ENCODE measurements around the gene FCHO1.
"Not testable (repeated sequence)": the region's sequence is repeated elsewhere in the genome, so short reads cannot be mapped to it uniquely, and the experiment has no call there.

FCHO1 gene

GRCh38 chr19:17796013-17796837 is 44.9 kb downstream of the FCHO1 start:
- DNase-seq = peak; percentile 25

DNA sequence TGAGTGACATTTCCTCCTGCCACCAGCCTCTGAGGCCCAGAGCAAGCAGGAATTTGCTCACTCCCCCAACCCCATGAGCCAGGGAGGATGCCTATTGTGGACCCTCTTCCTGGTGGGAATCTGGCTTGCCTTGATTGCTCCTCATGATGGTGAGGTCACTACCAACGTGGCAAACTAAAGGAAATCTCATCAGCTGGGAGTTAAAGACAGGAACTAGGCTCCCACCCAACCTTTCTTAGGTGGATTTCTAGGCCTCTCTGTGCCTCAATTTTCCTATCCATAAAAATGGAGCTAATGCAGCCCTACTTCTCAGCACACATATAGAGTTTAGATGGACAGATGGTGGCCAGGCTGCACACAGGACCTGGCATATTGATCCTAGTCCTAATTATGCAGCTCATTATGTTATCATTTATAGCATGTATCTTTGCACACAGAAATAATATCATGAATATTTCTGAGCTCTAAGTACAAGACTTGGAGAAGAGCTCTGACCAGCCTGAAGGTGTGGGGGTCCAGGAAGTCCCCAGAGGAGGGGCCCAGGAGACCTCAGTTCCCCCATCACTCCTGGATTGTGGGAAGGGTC is 45.7 kb downstream of the FCHO1 start:
- no peak for DNase-seq

- DNase-seq = no peak
These were observed 46.3 kb downstream of the FCHO1 start for GRCh38 chr19:17797424-17798201.

DNA sequence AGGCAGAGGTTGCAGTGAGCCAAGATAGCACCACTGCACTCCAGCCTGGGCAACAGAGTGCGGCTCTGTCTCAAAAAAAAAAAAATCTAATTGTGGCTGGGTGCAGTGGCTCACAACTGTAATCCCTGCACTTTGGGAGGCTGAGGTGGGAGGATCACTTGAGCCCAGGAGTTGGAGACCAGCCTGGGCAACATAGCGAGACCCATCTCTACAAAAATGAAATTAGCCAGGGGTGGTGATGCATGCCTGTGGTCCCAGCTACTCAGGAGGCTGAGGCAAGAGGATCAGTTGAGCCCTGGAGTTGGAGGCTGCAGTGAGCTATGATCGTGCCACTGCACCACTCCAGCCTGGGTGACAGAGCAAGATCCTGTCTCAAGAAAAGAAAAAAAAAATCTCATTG is 47.3 kb downstream of the FCHO1 start:
- DNase-seq = not testable (repeated sequence)

DNA sequence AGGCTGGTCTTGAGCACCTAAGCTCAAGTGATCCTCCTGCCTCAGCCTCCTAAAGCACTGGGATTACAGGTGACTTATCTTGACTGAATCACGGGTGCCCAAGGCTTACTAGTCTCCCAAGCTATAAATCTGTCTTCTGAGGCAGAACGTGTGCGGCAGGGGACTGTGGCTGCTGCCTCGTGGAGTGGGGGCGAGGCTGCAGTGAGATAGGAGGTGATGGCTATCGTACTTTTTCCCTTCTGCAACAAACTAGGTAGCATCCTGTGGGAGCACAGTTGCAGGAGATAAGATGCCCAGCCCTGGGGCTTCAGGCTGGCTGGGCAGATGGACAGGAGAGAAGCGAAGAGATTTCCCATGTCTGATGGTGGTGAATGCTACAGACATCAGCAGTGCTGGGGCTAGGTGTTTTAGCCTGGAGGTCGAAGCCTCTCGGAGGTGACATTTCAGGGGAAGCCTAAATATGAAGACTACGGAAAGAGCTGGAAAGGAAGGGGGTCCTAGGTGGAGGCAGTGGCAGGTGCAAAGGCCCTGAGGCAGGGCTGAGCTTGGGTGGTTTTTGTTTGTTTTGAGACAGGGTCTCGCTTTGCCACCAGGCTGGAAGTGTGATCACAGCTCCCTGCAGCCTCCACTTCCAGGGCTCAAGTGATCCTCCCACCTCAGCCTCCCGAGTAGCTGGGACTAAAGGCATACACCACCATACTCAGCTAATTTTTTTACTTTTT is 51.0 kb downstream of the FCHO1 start:
- no peak for DNase-seq

- DNase-seq = no peak
These were observed 52.1 kb downstream of the FCHO1 start for GRCh38 chr19:17803264-17803896.

GRCh38 chr19:17805427-17805826 is 54.1 kb downstream of the FCHO1 start:
- DNase-seq = no peak

DNA sequence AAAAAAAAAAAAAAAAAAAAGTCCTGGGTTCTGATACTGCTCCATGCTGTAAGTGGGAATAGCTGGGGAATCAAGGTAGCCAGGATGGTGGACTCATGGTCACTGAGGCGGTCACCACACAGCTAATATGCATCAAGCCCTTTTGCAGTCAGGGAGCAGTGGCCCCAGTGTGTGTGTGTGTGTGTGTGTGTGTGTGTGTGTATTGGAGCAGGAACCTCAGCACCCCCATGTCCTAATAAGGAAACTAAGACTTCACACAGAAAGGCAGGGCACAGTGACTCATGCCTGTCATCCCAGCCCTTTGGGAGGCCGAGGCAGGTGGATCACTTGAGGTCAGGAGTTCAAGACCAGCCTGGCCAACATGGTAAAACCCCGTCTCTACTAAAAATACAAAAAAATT is 55.7 kb downstream of the FCHO1 start:
- no peak for DNase-seq

GRCh38 chr19:17807731-17808316 is 56.5 kb downstream of the FCHO1 start:
- peak; percentile 40 for DNase-seq

DNA sequence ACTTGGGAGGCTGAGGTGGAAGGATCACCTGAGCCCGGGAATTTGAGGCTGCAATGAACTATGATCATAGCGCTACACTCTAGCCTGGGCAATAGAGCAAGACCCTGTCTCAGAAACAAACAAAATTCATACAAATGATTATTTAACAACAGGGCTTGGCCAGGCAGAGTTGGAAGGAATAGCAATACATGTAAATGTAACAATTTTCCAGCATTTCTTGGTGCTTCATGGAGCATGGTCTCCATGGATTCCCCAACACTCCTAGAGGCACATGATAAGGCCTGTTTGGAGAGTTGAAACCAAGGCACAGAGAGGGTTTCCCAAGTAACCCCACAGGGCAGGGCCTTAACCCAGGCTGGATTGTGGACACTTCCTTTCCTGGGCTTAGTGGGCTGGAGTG is 59.8 kb downstream of the FCHO1 start:
- DNase-seq = no peak

DNA sequence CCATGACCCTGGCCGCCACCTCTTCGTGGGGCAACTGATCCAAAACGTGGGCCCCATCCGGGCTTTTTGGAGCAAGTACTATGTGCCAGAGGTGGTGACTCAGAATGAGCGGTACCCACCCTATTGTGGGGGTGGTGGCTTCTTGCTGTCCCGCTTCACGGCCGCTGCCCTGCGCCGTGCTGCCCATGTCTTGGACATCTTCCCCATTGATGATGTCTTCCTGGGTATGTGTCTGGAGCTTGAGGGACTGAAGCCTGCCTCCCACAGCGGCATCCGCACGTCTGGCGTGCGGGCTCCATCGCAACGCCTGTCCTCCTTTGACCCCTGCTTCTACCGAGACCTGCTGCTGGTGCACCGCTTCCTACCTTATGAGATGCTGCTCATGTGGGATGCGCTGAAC is 60.4 kb downstream of the FCHO1 start:
- no peak for DNase-seq

DNA sequence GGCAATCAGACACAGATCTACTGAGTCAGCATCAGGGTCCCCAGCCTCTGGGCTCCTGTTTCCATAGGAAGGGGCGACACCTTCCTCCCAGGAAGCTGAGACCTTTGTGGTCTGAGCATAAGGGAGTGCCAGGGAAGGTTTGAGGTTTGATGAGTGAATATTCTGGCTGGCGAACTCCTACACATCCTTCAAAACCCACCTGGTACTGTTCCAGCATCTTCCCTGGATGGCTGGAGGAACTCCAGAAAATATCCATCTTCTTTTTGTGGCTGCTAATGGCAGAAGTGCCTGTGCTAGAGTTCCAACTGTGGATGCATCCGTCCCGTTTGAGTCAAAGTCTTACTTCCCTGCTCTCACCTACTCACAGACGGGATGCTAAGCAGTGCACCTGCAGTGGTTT is 60.8 kb downstream of the FCHO1 start:
- DNase-seq = no peak

GRCh38 chr19:17817668-17818363 is 66.5 kb downstream of the FCHO1 start:
- DNase-seq = no peak

- DNase-seq = no peak
These were observed 69.9 kb downstream of the FCHO1 start, which contains the start of gene INSL3 for GRCh38 chr19:17821190-17821589. INSL3 (minus strand) TSS chr19:17821519; CDS start chr19:17821506, 13 bp downstream.

GRCh38 chr19:17824339-17824738 is 73.1 kb downstream of the FCHO1 start:
- DNase-seq = no peak

DNA sequence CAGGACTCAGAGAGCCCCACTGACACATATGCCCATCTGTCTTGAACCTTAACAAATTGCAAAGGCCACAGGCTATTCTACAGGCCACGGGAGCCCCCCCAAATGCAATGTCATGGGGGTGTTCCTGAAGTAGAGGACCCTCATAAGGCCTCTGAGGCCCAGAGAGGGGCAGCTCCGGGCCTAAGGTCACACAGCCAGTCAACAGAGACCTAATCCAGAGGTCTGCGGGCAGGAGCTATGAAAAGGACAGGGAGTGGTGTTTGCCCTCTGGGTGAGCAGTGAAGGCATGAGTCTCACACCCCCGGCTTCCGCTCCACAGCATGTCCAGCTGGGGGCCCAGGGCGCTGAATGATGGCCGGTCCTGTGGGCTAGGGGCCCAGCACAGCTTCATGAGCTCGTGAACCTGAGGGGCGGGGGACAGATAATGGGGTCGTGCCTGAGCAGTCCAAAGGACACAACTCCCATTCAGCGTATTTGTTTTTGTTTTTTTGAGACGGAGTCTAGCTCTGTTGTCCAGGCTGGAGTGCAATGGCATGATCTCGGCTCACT is 75.3 kb downstream of the FCHO1 start:
- DNase-seq = no peak

- DNase-seq = peak; percentile 70
These were observed 78.7 kb downstream of the FCHO1 start for GRCh38 chr19:17829855-17830566.

DNA sequence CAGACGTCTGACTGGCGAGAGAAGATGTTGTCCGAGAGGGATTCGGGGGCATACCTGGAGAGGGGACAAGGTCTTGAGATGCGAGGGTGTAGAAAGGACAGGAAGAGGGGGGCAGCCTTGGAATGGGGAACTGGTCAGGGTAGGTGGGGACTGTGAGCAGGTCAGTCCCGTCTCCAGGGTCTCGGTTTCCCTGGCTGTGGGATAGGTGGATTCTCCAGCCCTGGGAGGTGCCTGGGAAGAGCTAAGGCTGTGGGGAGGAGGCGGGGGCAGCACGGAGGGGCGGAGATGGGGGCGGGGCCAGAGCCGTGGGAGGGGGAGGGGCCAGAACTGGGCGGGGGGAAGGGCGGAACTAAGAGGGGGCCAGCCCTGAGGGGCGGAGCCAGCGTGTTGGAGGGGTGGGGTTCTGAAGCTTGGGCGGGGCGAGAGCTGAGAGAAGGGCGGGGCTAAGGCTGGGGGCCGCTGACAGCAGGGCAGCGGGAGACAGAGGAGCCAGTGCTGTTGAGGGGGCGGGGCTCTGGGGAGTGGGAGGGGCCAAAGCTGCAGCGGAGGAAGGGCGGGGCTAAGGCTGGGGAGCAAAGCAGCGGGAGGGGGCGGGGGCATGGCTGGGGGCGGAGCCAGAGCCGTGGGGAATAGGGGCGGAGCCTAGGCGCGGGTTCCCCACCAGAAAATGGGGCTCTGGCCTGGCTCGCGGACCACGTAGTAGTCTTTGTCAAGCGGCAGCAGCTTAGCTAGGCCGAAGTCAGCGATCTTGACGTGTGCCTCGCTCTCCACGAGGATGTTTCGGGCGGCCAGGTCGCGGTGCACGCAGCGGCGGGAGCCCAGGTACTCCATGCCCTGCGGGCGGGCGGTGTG is 79.5 kb downstream of the FCHO1 start:
- peak; percentile 86 for DNase-seq

DNA sequence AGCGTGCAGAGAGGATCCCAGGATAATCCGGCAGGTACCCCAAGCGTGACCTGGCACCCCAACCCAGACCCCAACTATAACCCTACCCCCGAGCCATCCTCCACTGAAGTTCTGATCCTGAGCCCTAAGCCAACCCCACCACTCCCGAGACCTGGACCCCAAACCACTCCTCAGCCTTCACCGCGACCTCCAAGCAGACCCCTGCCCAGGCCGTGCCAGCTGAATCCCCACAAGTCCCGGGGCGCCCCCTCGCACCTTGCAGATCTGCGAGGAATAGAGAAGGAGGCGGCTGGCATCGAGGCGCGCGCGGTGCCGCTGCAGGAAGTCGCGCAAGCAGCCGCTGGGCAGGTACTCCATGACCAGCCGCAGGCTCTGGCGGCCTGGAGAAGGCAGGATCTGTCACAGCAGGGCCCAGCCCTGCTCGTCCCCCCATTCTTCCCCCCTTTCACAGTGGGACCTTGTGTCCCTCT is 80.2 kb downstream of the FCHO1 start:
- peak; percentile 30 for DNase-seq
